PC-3 (cell line): ENCODE results near the gene GATAD2A. TPM values are rescaled to one million over a fixed set of nuclear protein-coding genes. Genes with fewer than 3 reads are reported as not detected.

Experiments
- ATAC-seq: fragments of 200-7000 bp; cut with Tn5 transposase; 2 replicates; pipeline ENCODE4 v1.9.1; 2020; ENCODE audit warnings: mild to moderate bottlenecking, moderate library complexity
- BruUV-seq: library from RNA; stranded (reverse); fragments of 400-500 nt; replicated peaks from 2 replicates; lab custom pipeline; 2021; lab: Mats Ljungman, UMichigan
- CTCF ChIA-PET: fragments of 300-600 bp; sonication (Branson Sonifier 250); formaldehyde crosslinking; loops from one replicate; lab custom pipeline; 2022; ENCODE audit warnings: antibody characterized with exemption; lab: Charles Lee
- POLR2A ChIA-PET: fragments of 300-600 bp; sonication (Branson Sonifier 250); formaldehyde crosslinking; loops from one replicate; lab custom pipeline; 2022; ENCODE audit warnings: antibody characterized with exemption; ENCODE audit not compliant: unreplicated experiment; lab: Charles Lee
- DNase-seq: peaks from one replicate; pipeline ENCODE4 v3.0.0-alpha.2; 2015
- H2AFZ ChIP-seq: fragments of 300-600 bp; sonication (generic); 2 replicates; pipeline ENCODE4 v1.6.0; 2016; ENCODE audit warnings: antibody characterized with exemption, low read length
- H3F3A ChIP-seq: fragments of 300-600 bp; sonication (generic); one replicate; pipeline ENCODE4 v1.6.0; 2017; ENCODE audit warnings: antibody characterized with exemption, low read length, control low read depth, mild to moderate bottlenecking; ENCODE audit not compliant: unreplicated experiment
- H3K27ac ChIP-seq: fragments of 300-600 bp; sonication (generic); 2 replicates; pipeline ENCODE4 v1.5.1; 2016; ENCODE audit warnings: mild to moderate bottlenecking, low read length
- H3K27me3 ChIP-seq: fragments of 300-600 bp; sonication (generic); 2 replicates; pipeline ENCODE4 v1.6.1; 2016; ENCODE audit warnings: low read length, mixed read lengths
- H3K36me3 ChIP-seq: fragments of 300-600 bp; sonication (generic); 2 replicates; pipeline ENCODE4 v1.6.1; 2016; ENCODE audit warnings: low read depth, mixed run types, low read length, mixed read lengths
- H3K4me1 ChIP-seq: fragments of 300-600 bp; sonication (generic); 2 replicates; pipeline ENCODE4 v1.5.1; 2016; ENCODE audit warnings: low read length; ENCODE audit not compliant: insufficient read depth
- H3K4me2 ChIP-seq: fragments of 300-600 bp; sonication (generic); 2 replicates; pipeline ENCODE4 v1.6.0; 2016; ENCODE audit warnings: low read length
- H3K4me3 ChIP-seq: fragments of 300-600 bp; sonication (generic); 2 replicates; pipeline ENCODE4 v1.5.1; 2016; ENCODE audit warnings: mild to moderate bottlenecking, low read length, mixed read lengths
- H3K79me2 ChIP-seq: fragments of 300-600 bp; sonication (generic); 2 replicates; pipeline ENCODE4 v1.6.1; 2017; ENCODE audit warnings: low read length, mixed read lengths
- H3K9ac ChIP-seq: fragments of 300-600 bp; sonication (generic); 2 replicates; pipeline ENCODE4 v1.6.0; 2016; ENCODE audit warnings: mild to moderate bottlenecking, low read length
- H3K9me2 ChIP-seq: fragments of 300-600 bp; sonication (generic); replicated peaks from 2 replicates; pipeline ENCODE4 v1.6.1; 2016; ENCODE audit warnings: mixed run types, low read length, mixed read lengths
- H3K9me3 ChIP-seq: fragments of 300-600 bp; sonication (generic); 2 replicates; pipeline ENCODE4 v1.6.1; 2016; ENCODE audit warnings: low read length, mixed read lengths
- H4K20me1 ChIP-seq: fragments of 300-600 bp; sonication (generic); 2 replicates; pipeline ENCODE4 v1.6.1; 2016; ENCODE audit warnings: low read length, mixed read lengths
- CTCF ChIP-seq: fragments of 300-600 bp; sonication (generic); conservative IDR thresholded peaks from 2 replicates; pipeline ENCODE4 v1.5.1; 2017; ENCODE audit warnings: antibody characterized with exemption, low read depth, mild to moderate bottlenecking, low read length
- EZH2 ChIP-seq: fragments of 300-600 bp; sonication (generic); IDR thresholded peaks from one replicate; pipeline ENCODE4 v1.6.1; 2017; ENCODE audit warnings: antibody characterized with exemption, mild to moderate bottlenecking, low read length; ENCODE audit not compliant: unreplicated experiment
- EZH2phosphoT487 ChIP-seq: fragments of 300-600 bp; sonication (generic); IDR thresholded peaks from 2 replicates; pipeline ENCODE4 v1.6.1; 2018; ENCODE audit warnings: mild to moderate bottlenecking, antibody characterized with exemption, low read length, borderline replicate concordance
- intact Hi-C: fragments of 100-400 bp; cut with micrococcal nuclease; formaldehyde crosslinking; loops from 2 replicates; pipeline ENCODE4 v1.9.0; 2023
- total RNA-seq: library from RNA; depleted of rRNA; stranded (reverse); fragments of >200 nt; gene quantifications from 2 replicates; pipeline ENCODE4 v1.2.3, GENCODE V29; 2014

Gene GATAD2A
- total RNA-seq, 1 experiment from 2014 or later, result 104 TPM

- H3K36me3 ChIP-seq, result peaks cover 7% of the 10 kb centered on the region; the same call in 1 of the 2 replicates
- H3K9me2 ChIP-seq, result no peaks in the 10 kb centered on the region
- H2AFZ ChIP-seq, result peak within 1 kb of the TSS; percentile 86
- H3K4me2 ChIP-seq, result peak within 1 kb of the TSS; percentile 88
- peak within 1 kb of the TSS; percentile 83 for H3K9ac ChIP-seq
- H3K27me3 ChIP-seq, result no peaks in the 10 kb centered on the region
- ATAC-seq (peak; percentile 90), DNase-seq (peak; percentile 97)
- H3K79me2 ChIP-seq, result peaks cover 47% of the 10 kb centered on the region
- no peaks in the 10 kb centered on the region for H3F3A ChIP-seq
- TF ChIP-seq EZH2phosphoT487 (no peak), CTCF (peak; percentile 38; the same call in 1 of the 2 replicates)
- H3K9me3 ChIP-seq, result no peaks in the 10 kb centered on the region
- BruUV-seq, result TSS peak; percentile 94
- peaks cover 15% of the 10 kb centered on the region; the same call in 1 of the 2 replicates for H3K4me1 ChIP-seq
- intact Hi-C loops, result no loop called here
- POLR2A ChIA-PET, result interaction anchor here (0.5 kb wide), 1 partner anchor 97 kb away, joined by 3 read pairs; no protein-coding TSS in a partner anchor
- H4K20me1 ChIP-seq, result no peaks in the 10 kb centered on the region
- CTCF ChIA-PET, result no interaction called here
- peak within 1 kb of the TSS; percentile 99 for H3K4me3 ChIP-seq
- peak within 1 kb of the TSS; percentile 42 for H3K27ac ChIP-seq
Observed at GRCh38 chr19:19515642-19516519, 110.4 kb downstream of the GATAD2A start, which contains the start of gene NDUFA13. NDUFA13 (plus strand) TSS chr19:19516225; CDS start chr19:19516239, 14 bp downstream.

- intact Hi-C loops, result no loop called here
- H3K27ac ChIP-seq, result no peak overlapping the region
- peak overlapping the region; percentile 83; the same call in 1 of the 2 replicates for H3K9ac ChIP-seq
- TSS peak; percentile 57 for BruUV-seq
- ChIA-PET POLR2A (no interaction called here), CTCF (no interaction called here)
- H3K4me1 ChIP-seq, result peaks cover 15% of the 10 kb centered on the region; the same call in 1 of the 2 replicates
- peaks cover 60% of the 10 kb centered on the region for H3K79me2 ChIP-seq
- DNase-seq (no peak), ATAC-seq (no peak)
- H2AFZ ChIP-seq, result no peak overlapping the region
- H3K4me2 ChIP-seq, result peak overlapping the region; percentile 88
- H3K9me3 ChIP-seq, result no peaks in the 10 kb centered on the region
- H4K20me1 ChIP-seq, result no peaks in the 10 kb centered on the region
- peak overlapping the region; percentile 99 for H3K4me3 ChIP-seq
- H3F3A ChIP-seq, result no peaks in the 10 kb centered on the region
- TF ChIP-seq CTCF, result no peak
- TF ChIP-seq EZH2phosphoT487, result no peak
- TF ChIP-seq EZH2, result no peak
- no peaks in the 10 kb centered on the region for H3K9me2 ChIP-seq
- peaks cover 7% of the 10 kb centered on the region; the same call in 1 of the 2 replicates for H3K36me3 ChIP-seq
- H3K27me3 ChIP-seq, result no peaks in the 10 kb centered on the region
Observed at GRCh38 chr19:19517235-19517619, 111.8 kb downstream of the GATAD2A start.

- Histone ChIP-seq H3K4me3 (no peak overlapping the region), H3K27me3 (no peaks in the 10 kb centered on the region), H3K4me2 (no peak overlapping the region), H3K36me3 (peaks cover 12% of the 10 kb centered on the region; the same call in 1 of the 2 replicates), H3K9me3 (no peaks in the 10 kb centered on the region), H3K9me2 (no peaks in the 10 kb centered on the region), H3K9ac (no peak overlapping the region), H4K20me1 (0 out of 2 replicates have a peak, but pooled peaks cover 5% of the 10 kb centered on the region), H3K27ac (no peak overlapping the region), H3K4me1 (peaks cover 9% of the 10 kb centered on the region; the same call in 1 of the 2 replicates), H3F3A (no peaks in the 10 kb centered on the region), H2AFZ (no peak overlapping the region), H3K79me2 (peaks cover 88% of the 10 kb centered on the region)
- CTCF ChIA-PET, result no interaction called here
- intact Hi-C loops, result no loop called here
- DNase-seq (no peak), ATAC-seq (no peak)
- TF ChIP-seq CTCF, result no peak
- no peak for TF ChIP-seq EZH2
- TF ChIP-seq EZH2phosphoT487, result no peak
- BruUV-seq, result no TSS peak
- POLR2A ChIA-PET, result no interaction called here
Observed at GRCh38 chr19:19520989-19521388, 115.5 kb downstream of the GATAD2A start.
